Tibial nerve (tissue), 4 donors: ENCODE data around the gene FIBIN. TPM values are rescaled to one million over a fixed set of nuclear protein-coding genes. Genes with fewer than 3 reads are reported as not detected.

Source experiments
- DNase-seq, 2 donors: peaks; one replicate each; pipeline ENCODE4 v3.0.0-alpha.2; 2019; ENCODE audit warnings: low spot score in 2 of 2
- H3K27ac ChIP-seq, 4 donors: fragments of 200-600 bp; sonication (generic) in 3 of 4; one replicate each; pipeline ENCODE4 v1.5.1; 2017 to 2019; ENCODE audit warnings: mild to moderate bottlenecking in 1 of 4
- H3K27me3 ChIP-seq, 2 donors: fragments of 200-600 bp; sonication (generic) in 1 of 2; one replicate each; pipeline versions ENCODE4 v1.5.1 to v1.6.0; 2017 to 2019
- H3K36me3 ChIP-seq, 3 donors: fragments of 200-600 bp; sonication (generic); one replicate each; pipeline ENCODE4 v1.5.1; 2018 to 2019
- H3K4me1 ChIP-seq, 4 donors: fragments of 200-600 bp; sonication (generic) in 3 of 4; one replicate each; pipeline ENCODE4 v1.5.1; 2017 to 2019
- H3K4me3 ChIP-seq, 4 donors: fragments of 200-600 bp; sonication (generic) in 3 of 4; one replicate each; pipeline ENCODE4 v1.5.1; 2017 to 2019; ENCODE audit warnings: mild to moderate bottlenecking in 1 of 4, moderate library complexity in 1 of 4
- H3K9me3 ChIP-seq, 4 donors: fragments of 200-600 bp; sonication (generic) in 3 of 4; one replicate each; pipeline ENCODE4 v1.5.1; 2017 to 2019
- EP300 ChIP-seq, 2 donors: sonication (generic); formaldehyde crosslinking; IDR thresholded peaks; one replicate each; pipeline ENCODE4 v1.6.1; 2017; ENCODE audit warnings: antibody characterized with exemption in 2 of 2, mild to moderate bottlenecking in 1 of 2
- POLR2A ChIP-seq, 2 donors: fragments of 450-650 bp; IDR thresholded peaks; one replicate each; pipeline ENCODE4 v1.6.1; 2017; ENCODE audit warnings: antibody characterized with exemption in 2 of 2, mild to moderate bottlenecking in 2 of 2, moderate library complexity in 2 of 2
- WGBS, 2 donors: methylation state at CpG; one replicate each; pipeline ENCODE4 v1.1.5; 2018; 5-methylcytosine and 5-hydroxymethylcytosine counted together
- total RNA-seq, 4 donors: library from RNA; depleted of rRNA; stranded (reverse); fragments of >200 nt; gene quantifications; one replicate each; pipeline ENCODE4 v1.1.0, GENCODE V29; 2016
- TF ChIP-seq, protein P1 (sequence below), 5 experiments: fragments of 200-600 bp in 3 of 5; fragments of 450-650 bp in 2 of 5; sonication (generic) in 3 of 5; IDR thresholded peaks; one replicate each; pipeline ENCODE4 v1.5.1; 2016 to 2019; ENCODE audit warnings: antibody characterized with exemption in 5 of 5, mild to moderate bottlenecking in 3 of 5, moderate library complexity in 2 of 5

Gene FIBIN
- total RNA-seq, 4 donors from 2014 or later: 225 to 528 (median 324) TPM

DNA sequence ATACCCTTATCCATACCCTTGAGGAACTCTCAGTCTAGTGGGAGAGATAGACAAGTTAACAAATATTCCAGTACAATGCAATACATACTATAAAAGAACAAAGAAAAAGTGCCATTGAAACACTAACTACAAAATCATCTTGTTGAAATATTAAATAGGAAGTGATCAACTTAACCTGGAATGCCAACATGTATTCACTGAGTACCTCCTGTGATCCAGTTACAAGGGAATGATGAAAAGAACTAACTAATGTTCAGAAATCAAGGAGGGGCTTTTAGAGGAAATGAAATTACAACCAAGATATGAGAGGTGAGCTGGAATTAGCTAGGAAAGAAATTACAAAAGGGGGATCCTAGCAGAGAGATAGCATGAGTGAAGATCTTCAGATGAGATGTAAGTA is 6.2 kb upstream of the FIBIN start:
- Histone ChIP-seq H3K36me3 (no peaks in the 10 kb centered on the region), H3K9me3 (peaks cover 0 to 7% (median 1%) of the 10 kb centered on the region in 4 donors), H3K4me3 (no peak overlapping the region), H3K27ac (peak overlapping the region in 2 of 4 donors; percentile 50 to 73), H3K4me1 (peaks cover 0 to 27% (median 7%) of the 10 kb centered on the region in 4 donors), H3K27me3 (no peaks in the 10 kb centered on the region)
- TF ChIP-seq, protein P1, sequence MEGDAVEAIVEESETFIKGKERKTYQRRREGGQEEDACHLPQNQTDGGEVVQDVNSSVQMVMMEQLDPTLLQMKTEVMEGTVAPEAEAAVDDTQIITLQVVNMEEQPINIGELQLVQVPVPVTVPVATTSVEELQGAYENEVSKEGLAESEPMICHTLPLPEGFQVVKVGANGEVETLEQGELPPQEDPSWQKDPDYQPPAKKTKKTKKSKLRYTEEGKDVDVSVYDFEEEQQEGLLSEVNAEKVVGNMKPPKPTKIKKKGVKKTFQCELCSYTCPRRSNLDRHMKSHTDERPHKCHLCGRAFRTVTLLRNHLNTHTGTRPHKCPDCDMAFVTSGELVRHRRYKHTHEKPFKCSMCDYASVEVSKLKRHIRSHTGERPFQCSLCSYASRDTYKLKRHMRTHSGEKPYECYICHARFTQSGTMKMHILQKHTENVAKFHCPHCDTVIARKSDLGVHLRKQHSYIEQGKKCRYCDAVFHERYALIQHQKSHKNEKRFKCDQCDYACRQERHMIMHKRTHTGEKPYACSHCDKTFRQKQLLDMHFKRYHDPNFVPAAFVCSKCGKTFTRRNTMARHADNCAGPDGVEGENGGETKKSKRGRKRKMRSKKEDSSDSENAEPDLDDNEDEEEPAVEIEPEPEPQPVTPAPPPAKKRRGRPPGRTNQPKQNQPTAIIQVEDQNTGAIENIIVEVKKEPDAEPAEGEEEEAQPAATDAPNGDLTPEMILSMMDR (IDR thresholded peaks at IDR 0.05): no peak
- TF ChIP-seq EP300 (IDR thresholded peaks at IDR 0.05) (no peak), POLR2A (IDR thresholded peaks at IDR 0.05) (no peak)
- no peak for DNase-seq

DNA sequence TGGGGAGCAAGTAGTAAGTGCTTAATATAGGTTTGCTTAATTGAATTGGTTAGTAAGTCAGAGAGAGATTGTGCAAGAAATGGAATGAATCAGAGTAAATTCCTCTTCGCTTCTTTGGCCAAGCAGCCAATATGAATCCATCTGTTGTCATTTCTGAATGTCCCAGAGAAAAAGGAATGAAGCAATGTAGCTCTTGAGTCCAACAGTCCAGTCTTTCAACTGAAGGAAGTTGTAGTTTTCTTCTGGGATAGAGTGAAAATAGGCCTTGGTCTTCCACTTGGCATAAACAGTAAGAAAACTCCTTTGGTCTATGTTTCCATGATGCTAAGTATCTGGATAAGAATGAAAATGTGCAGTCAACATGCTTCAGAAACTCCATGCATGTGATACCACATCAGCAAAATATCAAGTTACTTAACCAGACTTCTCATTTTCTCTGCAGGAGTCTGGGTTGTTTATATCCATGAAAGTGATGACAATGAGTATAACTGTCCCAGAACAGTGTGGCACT is 1.8 kb upstream of the FIBIN start:
- Histone ChIP-seq H3K4me3 (peak overlapping the region in 1 of 4 donors; percentile 63), H3K27me3 (no peaks in the 10 kb centered on the region)
- peak in 1 of 2 donors; percentile 36 for DNase-seq

DNA sequence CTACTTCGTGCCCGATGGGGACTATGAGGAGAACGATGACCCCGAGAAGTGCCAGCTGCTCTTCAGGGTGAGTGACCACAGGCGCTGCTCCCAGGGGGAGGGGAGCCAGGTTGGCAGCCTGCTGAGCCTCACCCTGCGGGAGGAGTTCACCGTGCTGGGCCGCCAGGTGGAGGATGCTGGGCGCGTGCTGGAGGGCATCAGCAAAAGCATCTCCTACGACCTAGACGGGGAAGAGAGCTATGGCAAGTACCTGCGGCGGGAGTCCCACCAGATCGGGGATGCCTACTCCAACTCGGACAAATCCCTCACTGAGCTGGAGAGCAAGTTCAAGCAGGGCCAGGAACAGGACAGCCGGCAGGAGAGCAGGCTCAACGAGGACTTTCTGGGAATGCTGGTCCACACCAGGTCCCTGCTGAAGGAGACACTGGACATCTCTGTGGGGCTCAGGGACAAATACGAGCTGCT is 751 bp downstream of the FIBIN start:
- WGBS, 2 donors: 20 to 48% methylated on average over 3 to 19 of the region's 19 CpGs
- H3K36me3 ChIP-seq: no peaks in the 10 kb centered on the region
- DNase-seq: peak in 1 of 2 donors; percentile 13
- TF ChIP-seq, protein P1 (IDR thresholded peaks at IDR 0.05): no peak
- no peak for TF ChIP-seq POLR2A (IDR thresholded peaks at IDR 0.05)
- no peak for TF ChIP-seq EP300 (IDR thresholded peaks at IDR 0.05)
- no peaks in the 10 kb centered on the region for H3K9me3 ChIP-seq
- H3K4me1 ChIP-seq: peaks cover 0 to 23% (median 8%) of the 10 kb centered on the region in 4 donors
- peak overlapping the region; percentile 41 to 63 (median 51) for H3K4me3 ChIP-seq
- H3K27ac ChIP-seq: peak overlapping the region; percentile 54 to 92 (median 85)
- H3K27me3 ChIP-seq: no peaks in the 10 kb centered on the region

More for the DNA sequence above, 1.8 kb upstream of the FIBIN start:
- Histone ChIP-seq H3K9me3 (no peaks in the 10 kb centered on the region), H3K27ac (peak overlapping the region in 3 of 4 donors; percentile 66 to 92 (median 90)), H3K4me1 (peaks cover 0 to 23% (median 8%) of the 10 kb centered on the region in 4 donors), H3K36me3 (no peaks in the 10 kb centered on the region)
- 24 to 39% methylated on average over 1 of the region's 1 CpG for WGBS, 2 donors
- TF ChIP-seq, protein P1 (IDR thresholded peaks at IDR 0.05): no peak
- TF ChIP-seq EP300 (IDR thresholded peaks at IDR 0.05): peak; percentile 55 to 93

DNA sequence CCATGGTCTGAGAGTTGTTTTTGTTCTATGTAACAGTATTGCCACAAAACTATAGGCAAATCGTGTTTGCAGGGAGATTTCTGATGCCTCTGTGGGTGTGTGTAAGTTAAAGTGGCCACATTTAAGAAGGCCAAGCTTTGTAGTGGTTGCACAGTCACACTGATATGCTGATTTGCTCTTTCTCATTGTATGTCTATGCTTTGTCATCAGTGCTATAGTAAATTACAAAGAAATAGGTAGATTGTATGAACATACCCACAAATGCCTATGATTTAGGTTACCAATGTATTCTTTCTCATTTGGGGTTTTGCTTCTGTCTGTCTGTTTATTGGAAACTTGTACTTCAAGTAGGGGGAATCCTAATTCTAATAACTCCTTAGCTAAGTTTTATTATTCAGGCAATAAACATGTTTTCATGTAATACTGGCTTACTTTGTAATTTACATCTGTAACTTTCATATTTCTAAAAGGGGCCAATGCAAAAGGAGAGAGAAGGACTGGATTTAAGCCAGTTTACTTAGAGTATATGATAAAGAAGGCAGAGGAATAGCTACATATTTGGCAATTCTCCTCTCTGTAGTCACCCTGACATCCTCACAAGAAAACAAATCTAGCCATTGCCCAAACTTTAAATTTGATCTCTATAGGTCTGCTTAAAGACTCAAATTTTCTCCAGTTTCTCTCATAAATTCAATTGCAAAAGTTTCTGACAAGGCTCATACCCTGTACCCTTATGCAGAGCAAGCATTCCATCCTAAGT is 2.0 kb downstream of the FIBIN start:
- TF ChIP-seq, protein P1 (IDR thresholded peaks at IDR 0.05): no peak
- TF ChIP-seq POLR2A (IDR thresholded peaks at IDR 0.05) (no peak), EP300 (IDR thresholded peaks at IDR 0.05) (no peak)
- Histone ChIP-seq H3K4me3 (peak overlapping the region; percentile 41 to 63 (median 51)), H3K27me3 (no peaks in the 10 kb centered on the region), H3K36me3 (no peaks in the 10 kb centered on the region), H3K9me3 (no peaks in the 10 kb centered on the region), H3K4me1 (peaks cover 0 to 25% (median 8%) of the 10 kb centered on the region in 4 donors), H3K27ac (peak overlapping the region; percentile 54 to 92 (median 85))
- no peak for DNase-seq
- 7 to 36% methylated on average over 1 of the region's 1 CpG for WGBS, 2 donors

DNA sequence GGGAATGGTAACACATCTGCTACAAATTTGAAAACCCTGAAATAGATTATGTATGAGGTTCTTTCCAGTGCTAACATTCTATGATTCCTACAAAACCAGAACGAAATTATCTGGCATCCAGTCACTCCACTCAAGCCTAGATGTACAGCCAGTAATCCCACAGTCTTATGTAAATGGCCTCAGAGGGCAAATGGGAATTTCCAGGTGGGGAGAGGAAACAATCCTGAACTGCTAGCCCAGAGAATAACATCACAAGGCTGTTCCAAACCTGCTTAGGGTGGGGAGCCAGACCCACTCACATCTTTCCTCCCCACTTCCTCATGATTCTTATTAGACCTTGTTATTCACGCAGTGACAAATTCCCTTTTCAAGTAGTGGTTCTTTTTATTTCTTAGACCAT is 3.5 kb downstream of the FIBIN start:
- H3K4me1 ChIP-seq: peaks cover 0 to 18% (median 5%) of the 10 kb centered on the region in 4 donors
- peak overlapping the region in 3 of 4 donors; percentile 12 to 63 (median 41) for H3K4me3 ChIP-seq
- H3K27ac ChIP-seq: peak overlapping the region in 3 of 4 donors; percentile 54 to 92 (median 90)
- H3K27me3 ChIP-seq: no peaks in the 10 kb centered on the region
- H3K9me3 ChIP-seq: no peaks in the 10 kb centered on the region
- DNase-seq: no peak
- H3K36me3 ChIP-seq: no peaks in the 10 kb centered on the region
- TF ChIP-seq, protein P1 (IDR thresholded peaks at IDR 0.05): no peak
- TF ChIP-seq EP300 (IDR thresholded peaks at IDR 0.05): peak in 1 of 2 donors; percentile 44
- WGBS, 2 donors: 50 to 53% methylated on average over 2 of the region's 2 CpGs
